ENCODE results near the gene ASPG.

ASPG gene

GRCh38 chr14:104138098-104138717, 52.7 kb downstream of the ASPG start, which contains the start of gene KIF26A:
Gene KIF26A (plus strand): TSS chr14:104138587. CDS start chr14:104138723, 136 bp downstream.
- DNase-seq: no peak

- DNase-seq: no peak
Observed at GRCh38 chr14:104138718-104139459, 53.4 kb downstream of the ASPG start.

GRCh38 chr14:104139460-104140212, 54.1 kb downstream of the ASPG start:
- no peak for DNase-seq

GRCh38 chr14:104140213-104140462, 54.6 kb downstream of the ASPG start:
- no peak for DNase-seq

GRCh38 chr14:104140463-104141331, 55.2 kb downstream of the ASPG start:
- no peak for DNase-seq

- no peak for DNase-seq
Observed at GRCh38 chr14:104141621-104142091, 56.2 kb downstream of the ASPG start.

- no peak for DNase-seq
Observed at GRCh38 chr14:104142136-104142945, 56.8 kb downstream of the ASPG start.

GRCh38 chr14:104142946-104143470, 57.5 kb downstream of the ASPG start:
- DNase-seq: no peak

GRCh38 chr14:104143521-104144452, 58.3 kb downstream of the ASPG start:
- no peak for DNase-seq

- no peak for DNase-seq
Observed at GRCh38 chr14:104144453-104144790, 58.9 kb downstream of the ASPG start.

- DNase-seq: no peak
Observed at GRCh38 chr14:104144911-104145825, 59.7 kb downstream of the ASPG start.

GRCh38 chr14:104145826-104146601, 60.5 kb downstream of the ASPG start:
- no peak for DNase-seq

GRCh38 chr14:104146651-104147345, 61.3 kb downstream of the ASPG start:
- no peak for DNase-seq

GRCh38 chr14:104147346-104148125, 62.0 kb downstream of the ASPG start:
- no peak for DNase-seq

GRCh38 chr14:104148433-104149277, 63.2 kb downstream of the ASPG start:
- DNase-seq: no peak

GRCh38 chr14:104149278-104149595, 63.7 kb downstream of the ASPG start:
- DNase-seq: no peak
